ENCODE results near the gene UNC93A. TPM values are rescaled to one million over a fixed set of nuclear protein-coding genes. Genes with fewer than 3 reads are reported as not detected.

The UNC93A gene
- total and polyA plus RNA-seq, 2 donors (not counting 1 experiment from before 2014, with no cell fraction given): not detected

GRCh38 chr6:167325766-167326165, 34.7 kb downstream of the UNC93A start:
- Histone ChIP-seq H2AFZ (ENCODE audit: insufficient read depth, low read depth, low read length, poor library complexity, severe bottlenecking) (no peak overlapping the region), H3K9me3 (ENCODE audit: control extremely low read depth in 1 of 3, control insufficient read depth in 2 of 3, insufficient read depth in 1 of 3, low read length in 2 of 3) (no peaks in the 10 kb centered on the region), H3K4me1 (ENCODE audit: control insufficient read depth in 2 of 2, insufficient read depth in 2 of 2, low read length in 2 of 2) (no peaks in the 10 kb centered on the region), H4K20me1 (ENCODE audit: control insufficient read depth, insufficient read depth, low read length, poor library complexity, severe bottlenecking) (no peaks in the 10 kb centered on the region), H3K9ac (ENCODE audit: low read length) (no peak overlapping the region), H3K27ac (ENCODE audit: low read length in 2 of 2) (no peak overlapping the region), H3K79me2 (ENCODE audit: control insufficient read depth, insufficient read depth, low read length) (no peaks in the 10 kb centered on the region), H3K4me2 (replicated peaks; ENCODE audit: low read depth, low read length, poor library complexity, severe bottlenecking) (no peak overlapping the region), H3K36me3 (replicated peaks in 1 of 2; ENCODE audit: control extremely low read depth in 1 of 2, control insufficient read depth in 1 of 2, extremely low read depth in 1 of 2, insufficient read depth in 2 of 2, low read length in 1 of 2) (no peaks in the 10 kb centered on the region), H3K27me3 (replicated peaks in 1 of 4; ENCODE audit: control extremely low read depth in 1 of 4, control insufficient read depth in 3 of 4, insufficient read depth in 4 of 4, low read length in 3 of 4) (peaks cover 0 to 4% (median 0%) of the 10 kb centered on the region in 4 experiments), H3K4me3 (ENCODE audit: control extremely low read depth in 1 of 5, extremely low read depth in 1 of 5, insufficient read depth in 1 of 5, low read depth in 2 of 5, low read length in 4 of 5) (no peak overlapping the region)
- 95% methylated on average over 10 of the region's 13 CpGs for WGBS (ENCODE audit: insufficient coverage)
- intact Hi-C loops (cut with micrococcal nuclease): no loop called here
- no peak overlapping the region for H3K4me3 Mint-ChIP-seq
- no peaks in the 10 kb centered on the region for H3K9me3 Mint-ChIP-seq (ENCODE audit: insufficient read depth)
- ATAC-seq (ENCODE audit: low read depth): no peak
- ChIA-PET POLR2A (no interaction called here), CTCF (no interaction called here)
- peaks cover 2% of the 10 kb centered on the region for H3K4me1 Mint-ChIP-seq
- H3K27me3 Mint-ChIP-seq: peaks cover 28% of the 10 kb centered on the region
- H3K27ac Mint-ChIP-seq: no peak overlapping the region
- no peak for TF ChIP-seq EZH2 (IDR thresholded peaks at IDR 0.05; ENCODE audit: borderline replicate concordance, insufficient read depth, low read depth, low read length, poor library complexity, severe bottlenecking)
- TF ChIP-seq CTCF (IDR thresholded peaks at IDR 0.05): no peak
- no peak for DNase-seq

- H3K4me1 Mint-ChIP-seq: peaks cover 2% of the 10 kb centered on the region
- Histone ChIP-seq H3K9ac (ENCODE audit: low read length) (no peak overlapping the region), H3K4me3 (ENCODE audit: control extremely low read depth in 1 of 5, extremely low read depth in 1 of 5, insufficient read depth in 1 of 5, low read depth in 2 of 5, low read length in 4 of 5) (no peak overlapping the region), H3K4me1 (ENCODE audit: control insufficient read depth in 2 of 2, insufficient read depth in 2 of 2, low read length in 2 of 2) (no peaks in the 10 kb centered on the region), H4K20me1 (ENCODE audit: control insufficient read depth, insufficient read depth, low read length, poor library complexity, severe bottlenecking) (no peaks in the 10 kb centered on the region), H2AFZ (ENCODE audit: insufficient read depth, low read depth, low read length, poor library complexity, severe bottlenecking) (no peak overlapping the region), H3K36me3 (replicated peaks in 1 of 2; ENCODE audit: control extremely low read depth in 1 of 2, control insufficient read depth in 1 of 2, extremely low read depth in 1 of 2, insufficient read depth in 2 of 2, low read length in 1 of 2) (no peaks in the 10 kb centered on the region), H3K27ac (ENCODE audit: low read length in 2 of 2) (no peak overlapping the region), H3K27me3 (replicated peaks in 1 of 4; ENCODE audit: control extremely low read depth in 1 of 4, control insufficient read depth in 3 of 4, insufficient read depth in 4 of 4, low read length in 3 of 4) (peaks cover 0 to 4% (median 0%) of the 10 kb centered on the region in 4 experiments), H3K79me2 (ENCODE audit: control insufficient read depth, insufficient read depth, low read length) (no peaks in the 10 kb centered on the region), H3K9me3 (ENCODE audit: control extremely low read depth in 1 of 3, control insufficient read depth in 2 of 3, insufficient read depth in 1 of 3, low read length in 2 of 3) (no peaks in the 10 kb centered on the region), H3K4me2 (replicated peaks; ENCODE audit: low read depth, low read length, poor library complexity, severe bottlenecking) (no peak overlapping the region)
- intact Hi-C loops (cut with micrococcal nuclease): no loop called here
- H3K4me3 Mint-ChIP-seq: no peak overlapping the region
- TF ChIP-seq CTCF (IDR thresholded peaks at IDR 0.05): no peak
- TF ChIP-seq EZH2 (IDR thresholded peaks at IDR 0.05; ENCODE audit: borderline replicate concordance, insufficient read depth, low read depth, low read length, poor library complexity, severe bottlenecking): no peak
- no peak overlapping the region for H3K27ac Mint-ChIP-seq
- no peak for DNase-seq
- ChIA-PET CTCF (no interaction called here), POLR2A (no interaction called here)
- no CpG with 5 or more reads among the region's 4 CpGs for WGBS (ENCODE audit: insufficient coverage)
- H3K9me3 Mint-ChIP-seq (ENCODE audit: insufficient read depth): no peaks in the 10 kb centered on the region
- no peak for ATAC-seq (ENCODE audit: low read depth)
- peaks cover 27% of the 10 kb centered on the region for H3K27me3 Mint-ChIP-seq
These were observed 36.3 kb downstream of the UNC93A start for GRCh38 chr6:167327391-167327790.

Measured in B cell (primary cell).